Middle frontal gyrus (tissue), 1 donor: Measurements from ENCODE around the gene KIAA0825.

ENCODE experiments used
- DNase-seq: peaks from one replicate; pipeline ENCODE4 v3.0.0-alpha.2; 2015; ENCODE audit warnings: low spot score; ENCODE audit errors: extremely low spot score

KIAA0825 gene

DNA sequence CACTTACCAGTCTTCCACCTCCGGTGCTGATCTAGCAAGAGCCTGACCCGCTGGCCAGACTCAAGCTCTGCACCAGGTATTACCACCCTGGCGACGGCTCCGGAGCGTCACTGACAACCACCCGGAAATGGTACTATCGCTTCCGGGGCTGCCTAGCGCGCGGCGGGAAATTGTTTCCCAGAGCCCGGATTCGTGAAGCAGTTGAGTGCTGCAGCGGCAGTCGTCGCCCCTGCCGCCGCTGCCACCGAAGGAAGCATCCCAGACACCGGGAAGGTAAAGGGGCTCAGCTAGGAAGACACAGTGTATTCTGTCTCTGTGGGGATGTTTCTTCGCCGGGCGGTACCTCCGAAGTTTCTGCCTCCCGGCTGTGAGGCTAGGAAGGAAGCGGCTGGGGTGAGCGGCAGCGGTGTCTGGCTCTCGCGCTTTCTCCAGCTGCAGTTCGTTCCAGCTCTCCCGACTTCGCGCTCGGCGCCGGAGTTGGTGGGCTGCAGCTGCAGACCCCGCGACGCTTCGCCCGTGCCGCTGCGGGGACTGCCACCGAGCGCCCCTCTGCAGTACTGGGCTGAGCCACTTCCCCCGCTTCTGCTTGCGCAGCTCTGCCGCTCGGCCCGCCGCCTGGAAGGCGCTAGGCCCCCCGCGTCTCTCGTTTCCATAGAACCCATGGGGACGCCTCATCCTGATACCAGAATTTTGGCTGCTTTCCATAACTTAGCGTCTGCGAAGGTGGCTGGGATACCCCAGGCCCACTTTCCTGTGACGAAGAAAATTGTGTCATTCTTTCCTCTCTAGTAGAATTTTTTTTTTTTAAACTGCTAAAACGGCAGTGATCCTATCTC lies at the start of gene KIAA0825, which contains the start of gene SLF1:
Gene KIAA0825 (minus strand): TSS at position 112 of the 836 bp plus-strand sequence. CDS start 81,478 bp downstream, outside the sequence.
Gene SLF1 (plus strand): TSS at position 177 of the 836 bp plus-strand sequence. CDS start 10,142 bp downstream, outside the sequence.
- peak; percentile 75 for DNase-seq

DNA sequence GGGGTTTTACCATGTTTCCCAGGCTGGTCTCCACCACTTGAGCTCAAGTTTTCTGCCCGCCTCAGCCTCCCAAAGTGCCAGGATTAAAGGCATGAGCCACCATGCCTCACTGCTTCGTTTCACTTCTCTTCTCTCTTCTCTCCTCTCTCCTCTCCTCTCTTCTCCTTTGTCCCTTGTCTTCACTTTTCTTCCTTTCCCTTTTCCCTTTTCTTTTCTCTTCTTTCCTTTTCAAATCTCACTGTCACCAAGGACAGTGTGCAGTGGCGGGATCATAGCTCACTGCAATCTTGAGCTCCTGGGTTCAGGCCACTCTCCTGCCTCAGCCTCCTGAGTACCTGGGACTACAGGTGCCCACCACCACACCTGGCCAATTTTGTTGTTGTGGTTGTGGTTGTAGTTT lies 49.5 kb upstream of the KIAA0825 start:
- DNase-seq: no peak

DNA sequence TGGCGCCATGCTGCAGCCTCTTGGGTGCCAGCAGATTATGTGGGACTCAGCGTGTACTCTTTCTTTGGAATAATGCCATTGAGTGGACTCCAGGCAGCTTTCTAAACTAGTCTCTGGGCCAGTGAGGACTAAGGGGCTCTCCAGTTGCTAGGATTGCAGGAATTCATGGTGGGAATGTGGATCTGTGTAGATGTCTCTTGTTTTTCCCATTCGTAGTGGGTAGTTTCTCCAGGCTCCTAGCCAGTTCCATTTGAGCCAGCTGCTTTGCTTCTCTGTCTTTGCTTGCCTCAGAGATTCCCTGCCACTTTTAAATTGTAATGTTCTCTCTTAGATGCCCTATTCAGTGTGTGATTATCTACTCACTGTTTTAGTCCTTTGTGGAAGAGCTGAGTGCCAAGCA lies 42.7 kb upstream of the KIAA0825 start:
- no peak for DNase-seq

GRCh38 chr5:94660506-94660905 lies 42.1 kb upstream of the KIAA0825 start:
- DNase-seq: no peak

GRCh38 chr5:94658272-94658671 lies 39.9 kb upstream of the KIAA0825 start:
- DNase-seq: no peak

GRCh38 chr5:94649874-94650273 lies 31.5 kb upstream of the KIAA0825 start:
- no peak for DNase-seq

GRCh38 chr5:94646758-94647157 lies 28.4 kb upstream of the KIAA0825 start:
- no peak for DNase-seq

DNA sequence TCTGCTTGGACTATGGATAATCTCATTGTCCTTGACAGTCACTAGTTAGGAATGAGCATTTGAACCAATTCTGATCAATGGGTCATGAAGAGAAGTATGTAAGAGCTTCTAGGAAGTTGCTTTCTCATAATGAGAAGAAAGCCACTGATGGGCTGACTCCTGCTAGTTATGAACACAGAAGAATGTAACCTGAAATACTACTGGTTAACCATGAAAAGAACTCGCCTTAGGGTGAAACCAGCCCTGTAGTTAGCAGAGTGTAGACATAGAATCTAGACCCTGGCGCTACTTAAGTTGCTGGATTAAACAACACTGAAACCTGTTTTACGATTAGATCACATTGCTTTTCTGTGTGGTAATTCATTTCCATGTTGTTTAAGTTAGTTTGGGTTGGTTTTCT lies 26.6 kb upstream of the KIAA0825 start:
- DNase-seq: no peak

DNA sequence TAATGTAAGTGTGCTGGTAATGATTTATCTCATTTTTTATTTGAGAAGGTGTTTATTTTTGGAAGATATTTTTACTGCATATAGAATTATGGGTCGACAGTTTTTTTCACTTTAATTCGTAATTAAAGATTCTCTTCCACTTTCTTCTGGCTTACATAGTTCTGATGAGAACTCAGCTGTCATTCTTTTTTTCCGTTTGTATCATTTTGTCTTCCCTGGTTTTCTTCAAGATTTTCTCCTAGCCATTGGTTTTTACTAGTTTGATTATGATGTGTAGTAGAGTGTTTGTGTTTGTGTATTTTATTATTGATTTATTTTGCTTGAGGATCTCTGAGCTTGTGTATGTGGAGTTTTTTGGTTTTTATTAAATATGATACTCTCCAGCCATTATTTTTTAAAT lies 21.8 kb upstream of the KIAA0825 start:
- no peak for DNase-seq

GRCh38 chr5:94632024-94632423 lies 13.6 kb upstream of the KIAA0825 start:
- DNase-seq: no peak

- no peak for DNase-seq
Measured at GRCh38 chr5:94627191-94627590, 8.8 kb upstream of the KIAA0825 start.

- DNase-seq: no peak
Measured at GRCh38 chr5:94623877-94624276, 5.5 kb upstream of the KIAA0825 start.

- no peak for DNase-seq
Measured at GRCh38 chr5:94623011-94623410, 4.6 kb upstream of the KIAA0825 start.

GRCh38 chr5:94621763-94622162 lies 3.4 kb upstream of the KIAA0825 start:
- DNase-seq: no peak

GRCh38 chr5:94620256-94620655 lies 1.9 kb upstream of the KIAA0825 start:
- DNase-seq: no peak

DNA sequence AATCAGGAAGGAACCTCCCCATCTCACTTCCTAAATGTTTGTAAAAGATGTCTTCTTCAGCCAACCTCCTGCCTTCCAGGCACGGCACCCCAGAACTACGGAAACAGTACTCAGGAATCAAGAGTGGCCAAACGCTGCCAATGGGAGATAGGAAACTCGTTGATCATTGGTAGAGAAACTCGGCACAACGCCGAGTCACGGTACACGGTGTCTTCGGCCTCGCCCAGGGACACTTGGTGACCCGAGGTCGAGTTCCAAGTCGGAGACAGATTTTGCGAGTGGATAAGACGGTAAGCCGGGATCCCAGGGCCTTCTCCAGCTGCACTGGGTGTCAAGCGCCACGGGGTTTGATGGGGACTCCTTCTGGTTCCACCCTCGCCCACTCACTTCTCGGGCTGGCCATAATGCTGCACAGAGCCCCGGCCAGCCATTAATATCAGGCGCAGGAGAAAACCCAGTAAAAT lies 343 bp downstream of the KIAA0825 start:
- DNase-seq: peak; percentile 18

GRCh38 chr5:94615862-94616261 lies 2.5 kb downstream of the KIAA0825 start:
- no peak for DNase-seq

DNA sequence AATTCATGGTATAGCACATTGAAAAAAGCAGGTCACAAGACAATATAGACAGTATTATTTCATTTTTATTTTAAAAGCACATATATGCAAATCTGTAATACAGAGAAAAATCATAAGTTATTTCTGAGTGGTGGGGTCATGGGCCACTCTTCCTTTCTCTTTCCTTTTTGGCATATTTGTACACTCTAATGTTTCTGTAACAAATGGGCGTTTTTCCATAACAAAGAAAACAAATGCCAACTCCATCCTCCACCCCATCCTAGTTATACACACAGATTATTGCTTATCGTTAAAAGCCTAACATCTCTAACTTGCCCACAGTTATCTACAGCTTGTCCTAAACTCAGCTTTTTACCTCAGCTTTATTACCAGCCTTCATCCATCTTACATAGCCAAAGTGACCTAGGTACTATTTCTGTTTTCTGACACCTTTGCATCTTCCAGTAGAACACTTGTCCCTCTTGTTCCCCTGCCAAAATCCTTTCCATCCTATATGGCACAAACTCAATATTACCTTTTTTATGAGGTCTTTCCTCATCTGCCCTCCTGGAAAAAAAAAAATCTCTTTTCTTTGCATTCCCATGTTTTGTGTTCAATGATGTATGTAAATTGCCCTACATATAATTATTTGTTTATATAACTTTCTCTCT lies 4.1 kb downstream of the KIAA0825 start:
- no peak for DNase-seq

- DNase-seq: no peak
Measured at GRCh38 chr5:94613583-94613982, 4.8 kb downstream of the KIAA0825 start.

- no peak for DNase-seq
Measured at GRCh38 chr5:94595281-94595840, 23.0 kb downstream of the KIAA0825 start.

DNA sequence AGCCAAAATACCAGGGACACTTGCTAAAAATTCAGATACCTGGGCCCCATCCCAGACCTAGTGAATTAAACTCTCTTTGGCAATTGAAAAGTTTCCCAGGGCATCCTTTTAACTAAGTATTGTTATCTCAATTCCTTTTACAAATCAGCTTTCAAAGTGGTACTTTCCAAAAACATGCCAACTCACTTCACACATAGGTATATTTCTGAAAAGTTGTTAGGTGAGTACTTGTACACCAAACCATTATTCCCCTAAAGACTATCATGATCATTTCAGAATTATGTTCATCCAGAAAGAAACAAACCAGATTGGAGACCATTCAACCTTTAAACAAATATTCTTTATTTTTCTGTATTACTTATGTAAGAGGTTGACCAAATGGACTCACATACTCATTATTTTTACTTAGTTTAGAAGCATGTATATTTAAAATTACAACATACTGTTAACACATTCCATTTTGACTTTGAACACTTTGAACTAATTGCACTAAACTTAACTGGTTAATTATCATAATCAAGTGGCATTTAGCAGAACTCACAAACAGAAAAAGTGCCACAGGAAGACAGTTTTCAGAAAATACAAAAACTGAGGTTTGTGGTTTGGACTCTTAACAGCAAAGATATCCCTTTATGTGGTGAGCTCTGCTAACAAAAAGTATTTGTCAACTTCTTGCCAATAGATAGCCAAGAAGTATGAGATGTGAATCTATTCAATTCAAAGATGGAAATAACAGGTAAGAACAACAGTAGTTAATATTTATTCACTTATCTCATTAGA lies 40.7 kb downstream of the KIAA0825 start:
- DNase-seq: no peak
